Activated CD4-positive, alpha-beta T cell treated with anti-CD3 and anti-CD28 coated beads for 1 hour (primary cell): Measurements from ENCODE around the gene LRIG2.
"Not testable (repeated sequence)": the region's sequence is repeated elsewhere in the genome, so short reads cannot be mapped to it uniquely, and the experiment has no call there.

ENCODE experiments used
- DNase-seq: peaks from one replicate; pipeline ENCODE4 v3.0.0-alpha.2; 2020

Gene LRIG2

GRCh38 chr1:113072141-113072756 is 749 bp upstream of the LRIG2 start:
- no peak for DNase-seq

GRCh38 chr1:113073479-113073950 is 517 bp downstream of the LRIG2 start:
- no peak for DNase-seq

- DNase-seq = no peak
Observed at GRCh38 chr1:113074237-113074636, 1.2 kb downstream of the LRIG2 start.

GRCh38 chr1:113077978-113078377 is 5.0 kb downstream of the LRIG2 start:
- DNase-seq = not testable (repeated sequence)

GRCh38 chr1:113086541-113086940 is 13.5 kb downstream of the LRIG2 start:
- no peak for DNase-seq

GRCh38 chr1:113088972-113089371 is 16.0 kb downstream of the LRIG2 start:
- DNase-seq = no peak

- DNase-seq = no peak
Observed at GRCh38 chr1:113090051-113090450, 17.1 kb downstream of the LRIG2 start.

- no peak for DNase-seq
Observed at GRCh38 chr1:113091988-113092594, 19.1 kb downstream of the LRIG2 start.

- DNase-seq = no peak
Observed at GRCh38 chr1:113094506-113094905, 21.5 kb downstream of the LRIG2 start.

GRCh38 chr1:113095790-113096455 is 22.9 kb downstream of the LRIG2 start:
- no peak for DNase-seq

- DNase-seq = no peak
Observed at GRCh38 chr1:113096493-113096892, 23.5 kb downstream of the LRIG2 start.

- no peak for DNase-seq
Observed at GRCh38 chr1:113101588-113101987, 28.6 kb downstream of the LRIG2 start.

- no peak for DNase-seq
Observed at GRCh38 chr1:113103048-113103447, 30.1 kb downstream of the LRIG2 start.

GRCh38 chr1:113103977-113104376 is 31.0 kb downstream of the LRIG2 start:
- no peak for DNase-seq

- no peak for DNase-seq
Observed at GRCh38 chr1:113106910-113107309, 33.9 kb downstream of the LRIG2 start.

- DNase-seq = no peak
Observed at GRCh38 chr1:113109908-113110554, 37.0 kb downstream of the LRIG2 start.

- no peak for DNase-seq
Observed at GRCh38 chr1:113118266-113118665, 45.3 kb downstream of the LRIG2 start.

- DNase-seq = no peak
Observed at GRCh38 chr1:113123737-113124136, 50.7 kb downstream of the LRIG2 start.

- no peak for DNase-seq
Observed at GRCh38 chr1:113124366-113124765, 51.4 kb downstream of the LRIG2 start.

- DNase-seq = no peak
Observed at GRCh38 chr1:113125517-113125916, 52.5 kb downstream of the LRIG2 start.

GRCh38 chr1:113126207-113126606 is 53.2 kb downstream of the LRIG2 start:
- DNase-seq = no peak

GRCh38 chr1:113128116-113128515 is 55.1 kb downstream of the LRIG2 start:
- DNase-seq = no peak

GRCh38 chr1:113129529-113130185 is 56.7 kb downstream of the LRIG2 start:
- DNase-seq = no peak
